Activated CD8-positive, alpha-beta T cell treated with anti-CD3 and anti-CD28 coated beads for 36 hours (primary cell): ENCODE results near the gene VTN. TPM values are rescaled to one million over a fixed set of nuclear protein-coding genes. Genes with fewer than 3 reads are reported as not detected.
"Not testable (repeated sequence)": the region's sequence is repeated elsewhere in the genome, so short reads cannot be mapped to it uniquely, and the experiment has no call there.

Experiments used
- ATAC-seq: fragments of 200-7000 bp; cut with Tn5 transposase; one replicate; pipeline ENCODE4 v1.10.0; 2021; ENCODE audit warnings: mild to moderate bottlenecking, moderate library complexity
- CTCF ChIA-PET: fragments of 350-600 bp; sonication (Branson Sonifier 250); formaldehyde crosslinking; loops from one replicate; lab custom pipeline; 2021; ENCODE audit warnings: antibody characterized with exemption; lab: Charles Lee
- POLR2A ChIA-PET: fragments of 350-600 bp; sonication (Branson Sonifier 250); formaldehyde crosslinking; loops from one replicate; lab custom pipeline; 2021; ENCODE audit warnings: antibody characterized with exemption; lab: Charles Lee
- DNase-seq: peaks from one replicate; pipeline ENCODE4 v3.0.0-alpha.2; 2020
- H3K27ac Mint-ChIP-seq: one replicate; pipeline ENCODE4 v1.8.0; 2021; ENCODE audit warnings: mild to moderate bottlenecking, mixed read lengths
- H3K27me3 Mint-ChIP-seq: one replicate; pipeline ENCODE4 v1.8.0; 2021; ENCODE audit warnings: mixed read lengths
- H3K36me3 Mint-ChIP-seq: one replicate; pipeline ENCODE4 v1.8.0; 2021; ENCODE audit warnings: low read depth, mixed read lengths
- H3K4me1 Mint-ChIP-seq: one replicate; pipeline ENCODE4 v1.8.0; 2021; ENCODE audit warnings: low read depth, mixed read lengths
- H3K4me3 Mint-ChIP-seq: one replicate; pipeline ENCODE4 v1.8.0; 2021; ENCODE audit warnings: mild to moderate bottlenecking, moderate library complexity, mixed read lengths
- H3K9me3 Mint-ChIP-seq: one replicate; pipeline ENCODE4 v1.8.0; 2021; ENCODE audit warnings: mixed read lengths
- intact Hi-C: fragments of 100-400 bp; cut with micrococcal nuclease; formaldehyde crosslinking; loops from one replicate; pipeline ENCODE4 v1.10.0; 2022
- total RNA-seq, 2 experiments: library from RNA; stranded (reverse); gene quantifications; one replicate each; pipeline ENCODE4 v1.2.3, GENCODE V29; 2021
- TF ChIP-seq, protein P1 (sequence below): fragments of 200-600 bp; IDR thresholded peaks from one replicate; pipeline ENCODE4 v1.8.0; 2022; ENCODE audit warnings: antibody characterized with exemption, mild to moderate bottlenecking

The VTN gene
- total RNA-seq, 2 experiments from 2014 or later = 0.11 TPM; not detected in 1

DNA sequence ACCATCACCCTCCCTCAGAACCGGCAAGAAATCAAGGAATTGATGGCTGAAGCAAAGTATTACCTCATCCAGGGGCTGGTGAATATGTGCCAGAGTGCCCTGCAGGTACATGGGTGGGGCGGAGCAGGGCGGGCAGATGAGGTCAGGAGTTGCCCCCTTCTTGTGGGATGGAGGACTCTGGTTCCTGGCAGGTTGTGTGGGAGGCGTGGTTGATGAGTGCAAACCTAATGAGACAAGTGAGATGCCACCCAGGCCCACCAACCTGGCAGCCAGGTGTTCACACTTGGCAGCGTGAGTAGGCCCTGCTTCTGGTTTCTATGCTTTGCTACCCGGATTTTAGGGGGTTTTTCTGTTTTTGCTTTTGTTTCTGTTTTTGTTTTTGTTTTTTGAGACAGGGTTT, 29.7 kb downstream of the VTN start:
- H3K36me3 Mint-ChIP-seq = peaks cover 16% of the 10 kb centered on the region
- H3K4me3 Mint-ChIP-seq = no peak overlapping the region
- intact Hi-C loops = no loop called here
- no peak for ATAC-seq
- ChIA-PET POLR2A (no interaction called here), CTCF (no interaction called here)
- H3K27me3 Mint-ChIP-seq = no peaks in the 10 kb centered on the region
- peaks cover 20% of the 10 kb centered on the region for H3K4me1 Mint-ChIP-seq
- TF ChIP-seq, protein P1, sequence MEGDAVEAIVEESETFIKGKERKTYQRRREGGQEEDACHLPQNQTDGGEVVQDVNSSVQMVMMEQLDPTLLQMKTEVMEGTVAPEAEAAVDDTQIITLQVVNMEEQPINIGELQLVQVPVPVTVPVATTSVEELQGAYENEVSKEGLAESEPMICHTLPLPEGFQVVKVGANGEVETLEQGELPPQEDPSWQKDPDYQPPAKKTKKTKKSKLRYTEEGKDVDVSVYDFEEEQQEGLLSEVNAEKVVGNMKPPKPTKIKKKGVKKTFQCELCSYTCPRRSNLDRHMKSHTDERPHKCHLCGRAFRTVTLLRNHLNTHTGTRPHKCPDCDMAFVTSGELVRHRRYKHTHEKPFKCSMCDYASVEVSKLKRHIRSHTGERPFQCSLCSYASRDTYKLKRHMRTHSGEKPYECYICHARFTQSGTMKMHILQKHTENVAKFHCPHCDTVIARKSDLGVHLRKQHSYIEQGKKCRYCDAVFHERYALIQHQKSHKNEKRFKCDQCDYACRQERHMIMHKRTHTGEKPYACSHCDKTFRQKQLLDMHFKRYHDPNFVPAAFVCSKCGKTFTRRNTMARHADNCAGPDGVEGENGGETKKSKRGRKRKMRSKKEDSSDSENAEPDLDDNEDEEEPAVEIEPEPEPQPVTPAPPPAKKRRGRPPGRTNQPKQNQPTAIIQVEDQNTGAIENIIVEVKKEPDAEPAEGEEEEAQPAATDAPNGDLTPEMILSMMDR = no peak
- no peaks in the 10 kb centered on the region for H3K9me3 Mint-ChIP-seq
- no peak overlapping the region for H3K27ac Mint-ChIP-seq
- DNase-seq = no peak

DNA sequence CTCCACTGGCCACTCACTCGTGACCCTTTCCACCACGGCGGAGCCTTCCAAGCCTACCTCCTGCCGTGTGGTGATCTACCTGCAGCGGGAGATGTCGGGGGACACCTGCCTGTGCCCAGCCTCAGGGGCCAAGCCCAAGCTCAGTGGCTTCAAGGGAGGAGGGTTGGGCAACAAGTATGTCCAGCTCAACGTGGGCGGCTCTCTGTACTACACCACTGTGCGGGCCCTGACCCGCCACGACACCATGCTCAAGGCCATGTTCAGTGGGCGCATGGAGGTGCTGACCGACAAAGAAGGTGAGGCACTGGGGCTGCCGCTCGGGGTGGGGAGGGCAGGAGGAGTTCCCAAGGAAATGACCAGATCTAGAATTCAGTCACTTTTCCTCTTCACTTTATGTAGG, 30.7 kb downstream of the VTN start:
- no peak for DNase-seq
- Mint-ChIP-seq H3K27ac (no peak overlapping the region), H3K36me3 (peaks cover 16% of the 10 kb centered on the region), H3K4me3 (no peak overlapping the region), H3K9me3 (no peaks in the 10 kb centered on the region), H3K27me3 (no peaks in the 10 kb centered on the region), H3K4me1 (peaks cover 24% of the 10 kb centered on the region)
- intact Hi-C loops = no loop called here
- TF ChIP-seq, protein P1 = no peak
- ATAC-seq = no peak
- CTCF ChIA-PET = no interaction called here
- POLR2A ChIA-PET = interaction anchor here (0.6 to 1.5 kb wide), 4 partner anchors 16 to 256 kb away, joined by 3 to 4 read pairs (median 4); no protein-coding TSS in a partner anchor

DNA sequence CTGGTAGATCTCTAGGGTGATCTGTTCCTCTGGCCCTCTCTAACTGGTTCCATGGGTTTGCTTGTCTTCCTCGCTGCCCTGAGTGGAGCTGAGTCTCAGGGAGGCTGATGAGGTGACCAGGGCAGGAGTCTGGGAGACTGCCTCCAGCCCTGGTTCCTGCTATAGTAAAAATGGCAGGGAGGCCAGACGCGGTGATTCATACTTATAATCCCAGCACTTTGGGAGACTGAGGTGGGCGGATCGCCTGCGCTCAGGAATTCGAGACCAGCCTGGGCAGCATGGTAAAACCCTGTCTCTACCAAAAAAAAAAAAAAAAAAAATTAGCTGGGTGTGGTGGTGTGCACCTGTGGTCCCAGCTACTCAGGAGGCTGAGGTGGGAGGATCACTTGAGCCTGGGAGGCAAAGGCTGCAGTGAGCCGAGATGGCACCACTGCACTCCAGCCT, 31.3 kb downstream of the VTN start:
- H3K27me3 Mint-ChIP-seq, H3K27ac Mint-ChIP-seq, DNase-seq, H3K9me3 Mint-ChIP-seq, H3K4me3 Mint-ChIP-seq, intact Hi-C loops, ATAC-seq: not testable (repeated sequence)
- POLR2A ChIA-PET = interaction anchor here (0.6 to 1.5 kb wide), 4 partner anchors 17 to 256 kb away, joined by 3 to 4 read pairs (median 4); no protein-coding TSS in a partner anchor
- Mint-ChIP-seq H3K4me1 (peaks cover 31% of the 10 kb centered on the region), H3K36me3 (peaks cover 13% of the 10 kb centered on the region)
- CTCF ChIA-PET = interaction anchor here (1.7 kb wide), 1 partner anchor 9 kb away, joined by 7 read pairs; no protein-coding TSS in a partner anchor

DNA sequence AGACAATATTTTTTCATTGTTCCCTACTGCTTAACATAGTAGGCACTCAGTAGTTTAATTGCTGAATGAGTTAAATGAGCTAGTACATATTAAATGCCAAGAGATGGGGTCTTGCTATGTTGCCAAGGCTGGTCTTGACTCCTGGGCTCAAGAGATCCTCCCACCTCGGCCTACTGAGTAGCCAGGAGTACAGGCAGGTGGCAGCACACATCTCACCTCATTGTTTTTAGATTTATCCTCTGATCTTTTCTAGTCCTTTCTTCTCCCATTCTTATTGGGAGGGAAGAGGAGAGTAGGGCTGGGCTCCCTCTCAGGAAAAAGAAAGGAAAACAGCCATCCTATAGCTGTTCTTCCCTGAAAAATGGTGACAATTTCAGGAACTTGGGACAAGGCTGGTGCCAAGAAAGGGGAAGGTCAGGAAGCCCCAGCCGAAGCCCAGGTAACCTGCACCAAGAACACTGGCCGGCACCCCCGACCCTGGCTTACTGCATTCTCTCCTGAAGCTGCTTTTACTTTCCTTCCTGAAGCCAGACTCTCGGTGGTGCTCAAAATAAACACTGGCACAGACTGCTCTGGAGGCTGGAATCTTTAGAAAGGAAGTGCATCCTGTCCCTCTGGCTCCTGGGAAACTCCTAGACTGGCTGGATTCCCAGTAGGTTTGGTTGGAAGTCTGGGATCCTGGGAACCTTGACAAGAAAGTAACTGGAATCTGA, 31.9 kb downstream of the VTN start:
- ATAC-seq (no peak), DNase-seq (no peak)
- Mint-ChIP-seq H3K36me3 (peaks cover 12% of the 10 kb centered on the region), H3K4me1 (peaks cover 31% of the 10 kb centered on the region), H3K4me3 (no peak overlapping the region), H3K9me3 (no peaks in the 10 kb centered on the region), H3K27ac (no peak overlapping the region), H3K27me3 (no peaks in the 10 kb centered on the region)
- ChIA-PET POLR2A (interaction anchor here (1.0 to 1.1 kb wide), 2 partner anchors 18 to 22 kb away, joined by 3 to 4 read pairs; no protein-coding TSS in a partner anchor), CTCF (interaction anchor here (1.2 to 1.7 kb wide), 2 partner anchors 10 to 87 kb away, joined by 3 to 7 read pairs; no protein-coding TSS in a partner anchor)
- TF ChIP-seq, protein P1 = no peak
- intact Hi-C loops = no loop called here

DNA sequence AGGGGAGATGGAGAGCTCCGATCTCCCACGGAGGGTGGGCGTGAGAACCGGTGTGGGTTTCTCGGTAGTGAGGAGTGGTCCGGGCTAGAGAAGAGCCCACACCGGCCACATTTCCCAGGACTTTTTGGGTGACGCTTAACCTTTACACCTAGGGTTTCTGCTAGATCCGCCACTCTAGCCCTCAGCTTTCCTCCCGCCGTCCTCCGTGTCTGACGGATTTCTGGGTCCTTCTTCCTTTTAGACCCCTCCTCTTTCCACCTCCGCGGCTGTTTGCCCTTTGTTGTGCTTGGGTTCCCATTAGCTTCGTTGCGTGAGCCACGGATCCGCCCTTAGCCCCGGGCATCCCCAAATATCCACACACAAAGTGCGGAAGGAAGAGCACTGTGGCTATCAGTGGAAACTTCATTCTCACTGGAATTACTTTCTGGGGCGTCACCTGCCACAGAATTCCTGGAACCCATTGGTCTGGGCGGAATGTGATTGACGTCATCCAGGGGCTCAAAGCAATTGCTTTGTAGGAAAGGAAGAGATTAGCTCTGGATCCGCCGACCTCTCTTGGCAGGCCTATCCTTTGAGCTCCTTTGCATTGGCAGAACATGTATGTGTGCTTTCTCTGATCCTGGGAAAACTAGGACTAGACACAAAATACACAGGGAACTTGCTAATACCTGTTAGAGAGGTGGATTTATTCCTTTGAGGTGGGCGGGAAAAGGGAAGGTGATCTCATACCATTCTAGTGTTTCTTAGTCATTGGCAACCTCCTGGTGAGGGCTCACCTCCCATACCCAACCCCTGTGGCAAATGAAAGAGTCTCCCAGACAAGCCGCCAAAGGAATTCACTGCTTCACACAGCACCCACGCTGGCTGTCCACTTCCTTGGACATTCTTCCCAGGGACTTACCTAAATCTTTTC, 33.9 kb downstream of the VTN start:
- ChIA-PET CTCF (interaction anchor here (0.8 to 2.7 kb wide), 9 partner anchors 10 to 531 kb away, joined by 3 to 19 read pairs (median 7); partner anchors contain the start of genes POLDIP2 and TMEM97), POLR2A (interaction anchor here (0.6 to 3.6 kb wide), 9 partner anchors 10 to 241 kb away, joined by 3 to 29 read pairs (median 4); partner anchors contain the start of genes ALDOC, POLDIP2, SEBOX and TMEM97)
- Mint-ChIP-seq H3K27ac (peak overlapping the region; percentile 80), H3K27me3 (no peaks in the 10 kb centered on the region), H3K9me3 (no peaks in the 10 kb centered on the region), H3K4me1 (peaks cover 31% of the 10 kb centered on the region), H3K36me3 (peaks cover 2% of the 10 kb centered on the region), H3K4me3 (peak overlapping the region; percentile 84)
- DNase-seq = peak; percentile 60
- intact Hi-C loops = no loop called here
- TF ChIP-seq, protein P1 = no peak
- peak; percentile 1 for ATAC-seq
